Testis (tissue), 2 donors: ENCODE results near the gene KLHL29.

ENCODE experiments used
- CTCF ChIP-seq, 3 experiments: fragments of 450-650 bp in 2 of 3; fragments of 200-600 bp in 1 of 3; sonication (generic) in 1 of 3; IDR thresholded peaks; one replicate each; pipeline ENCODE4 v1.5.1; 2016 to 2019; ENCODE audit warnings: antibody characterized with exemption in 3 of 3, mild to moderate bottlenecking in 2 of 3, moderate library complexity in 1 of 3
- POLR2A ChIP-seq: fragments of 450-650 bp; IDR thresholded peaks from one replicate; pipeline ENCODE4 v1.6.1; 2017; ENCODE audit warnings: antibody characterized with exemption, mild to moderate bottlenecking, moderate library complexity

GRCh38 chr2:23404426-23404825 is 19.4 kb downstream of the KLHL29 start:
- TF ChIP-seq POLR2A = no peak
- TF ChIP-seq CTCF (IDR thresholded peaks at IDR 0.05) = peak; percentile 8 to 50 (median 18)
